PC-9 (cell line): ENCODE measurements around the gene MYO18B. TPM values are rescaled to one million over a fixed set of nuclear protein-coding genes. Genes with fewer than 3 reads are reported as not detected.

Experiments
- BruUV-seq: library from RNA; stranded (reverse); fragments of 400-500 nt; replicated peaks from 2 replicates; lab custom pipeline; 2021; lab: Mats Ljungman, UMichigan
- CTCF ChIA-PET: fragments of 300-600 bp; sonication (Branson Sonifier 250); formaldehyde crosslinking; loops from one replicate; lab custom pipeline; 2022; ENCODE audit warnings: antibody characterized with exemption; lab: Charles Lee
- POLR2A ChIA-PET: fragments of 300-600 bp; sonication (Branson Sonifier 250); formaldehyde crosslinking; loops from one replicate; lab custom pipeline; 2022; ENCODE audit warnings: antibody characterized with exemption; ENCODE audit not compliant: unreplicated experiment; lab: Charles Lee
- DNase-seq, 2 experiments: peaks; one replicate each; pipeline versions ENCODE4 v3.0.0 to v3.0.0-alpha.2; 2015 to 2022; ENCODE audit warnings: mixed read lengths in 1 of 2
- H2AFZ ChIP-seq: fragments of 200-600 bp; sonication (generic); 2 replicates; pipeline ENCODE4 v1.8.1; 2017; ENCODE audit warnings: antibody characterized with exemption
- H3F3A ChIP-seq: fragments of 200-600 bp; sonication (generic); 2 replicates; pipeline ENCODE4 v1.8.1; 2017; ENCODE audit warnings: antibody characterized with exemption, mild to moderate bottlenecking, low read depth; ENCODE audit not compliant: insufficient read depth
- H3K27ac ChIP-seq: fragments of 200-600 bp; sonication (generic); 2 replicates; pipeline ENCODE4 v1.6.1; 2016; ENCODE audit warnings: mixed run types
- H3K27me3 ChIP-seq: fragments of 200-600 bp; sonication (generic); 2 replicates; pipeline ENCODE4 v1.6.1; 2016; ENCODE audit warnings: low read depth, mixed run types; ENCODE audit not compliant: insufficient read depth
- H3K36me3 ChIP-seq: fragments of 200-600 bp; sonication (generic); 2 replicates; pipeline ENCODE4 v1.6.1; 2016; ENCODE audit warnings: low read depth, mixed run types
- H3K4me1 ChIP-seq: fragments of 200-600 bp; sonication (generic); replicated peaks from 2 replicates; pipeline ENCODE4 v1.6.1; 2016; ENCODE audit warnings: mixed run types; ENCODE audit not compliant: insufficient read depth
- H3K4me2 ChIP-seq: fragments of 200-600 bp; sonication (generic); 2 replicates; pipeline ENCODE4 v1.6.1; 2017; ENCODE audit warnings: mixed run types
- H3K4me3 ChIP-seq: fragments of 200-600 bp; sonication (generic); 2 replicates; pipeline ENCODE4 v1.6.1; 2016; ENCODE audit warnings: mixed run types
- H3K79me2 ChIP-seq: fragments of 200-600 bp; sonication (generic); 2 replicates; pipeline ENCODE4 v1.6.1; 2017; ENCODE audit warnings: low read depth, mixed run types
- H3K9me2 ChIP-seq: fragments of 200-600 bp; sonication (generic); 2 replicates; pipeline ENCODE4 v1.8.1; 2017; ENCODE audit warnings: mild to moderate bottlenecking; ENCODE audit not compliant: insufficient read depth
- H3K9me3 ChIP-seq: fragments of 200-600 bp; sonication (generic); 2 replicates; pipeline ENCODE4 v1.8.1; 2016; ENCODE audit warnings: low read depth; ENCODE audit not compliant: insufficient read depth
- H4K20me1 ChIP-seq: fragments of 200-600 bp; sonication (generic); 2 replicates; pipeline ENCODE4 v1.8.1; 2017; ENCODE audit not compliant: insufficient read depth
- EZH2 ChIP-seq: fragments of 200-600 bp; sonication (generic); IDR thresholded peaks from 2 replicates; pipeline ENCODE4 v1.8.0; 2017; ENCODE audit warnings: antibody characterized with exemption, low read depth
- intact Hi-C: fragments of 100-400 bp; cut with micrococcal nuclease; formaldehyde crosslinking; loops from one replicate; pipeline ENCODE4 v1.10.0; 2022; ENCODE audit not compliant: unreplicated experiment
- total RNA-seq: library from RNA; stranded (reverse); gene quantifications from 2 replicates; pipeline ENCODE4 v1.2.3, GENCODE V29; 2021
- TF ChIP-seq, protein P1 (sequence below): fragments of 200-600 bp; sonication (generic); conservative IDR thresholded peaks from 2 replicates; pipeline ENCODE4 v1.6.1; 2017; ENCODE audit warnings: mixed run types, antibody characterized with exemption, mild to moderate bottlenecking, moderate library complexity

MYO18B gene
- total RNA-seq, 1 experiment from 2014 or later: not detected

DNA sequence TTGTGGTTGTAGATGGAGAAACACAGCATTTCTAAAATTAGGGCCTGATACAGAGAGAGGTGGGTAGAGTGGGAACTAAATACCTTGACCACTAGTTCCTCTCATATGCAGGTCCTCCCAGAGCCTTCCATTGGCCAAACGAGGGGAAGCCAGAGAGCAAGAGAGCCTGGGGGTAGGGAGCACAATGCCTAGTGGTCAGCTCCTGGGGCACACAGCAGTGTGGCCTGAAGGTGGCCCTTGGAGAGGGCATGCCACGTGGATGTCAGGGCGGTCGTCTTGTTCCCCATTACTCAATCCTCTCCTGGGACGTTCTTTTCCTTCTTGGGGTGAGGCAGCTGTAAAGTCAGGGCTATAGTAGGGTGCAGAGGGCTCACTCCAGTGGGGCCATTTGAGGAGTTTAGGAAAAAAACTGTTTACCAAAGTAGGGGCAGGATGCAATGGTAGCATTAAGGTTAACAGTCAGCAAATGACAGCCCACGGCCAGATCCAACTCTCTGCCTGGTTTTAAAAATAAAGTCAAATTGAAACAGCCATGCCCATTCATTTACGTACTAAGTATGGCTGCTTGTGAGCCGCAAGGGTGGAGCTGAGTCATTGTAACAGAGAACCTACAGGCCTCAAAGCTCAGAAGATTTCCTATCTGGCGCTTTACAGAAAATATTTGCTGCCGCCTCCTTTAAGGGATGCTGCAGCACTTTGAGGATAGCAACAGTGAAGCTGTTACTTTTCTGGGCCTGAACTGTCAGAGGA is 7.6 kb downstream of the MYO18B start:
- H4K20me1 ChIP-seq: no peaks in the 10 kb centered on the region
- no peak for DNase-seq
- no peaks in the 10 kb centered on the region for H3K36me3 ChIP-seq
- no peaks in the 10 kb centered on the region for H3K27me3 ChIP-seq
- no peak overlapping the region for H3K4me3 ChIP-seq
- H3K4me2 ChIP-seq: no peak overlapping the region
- TF ChIP-seq, protein P1, sequence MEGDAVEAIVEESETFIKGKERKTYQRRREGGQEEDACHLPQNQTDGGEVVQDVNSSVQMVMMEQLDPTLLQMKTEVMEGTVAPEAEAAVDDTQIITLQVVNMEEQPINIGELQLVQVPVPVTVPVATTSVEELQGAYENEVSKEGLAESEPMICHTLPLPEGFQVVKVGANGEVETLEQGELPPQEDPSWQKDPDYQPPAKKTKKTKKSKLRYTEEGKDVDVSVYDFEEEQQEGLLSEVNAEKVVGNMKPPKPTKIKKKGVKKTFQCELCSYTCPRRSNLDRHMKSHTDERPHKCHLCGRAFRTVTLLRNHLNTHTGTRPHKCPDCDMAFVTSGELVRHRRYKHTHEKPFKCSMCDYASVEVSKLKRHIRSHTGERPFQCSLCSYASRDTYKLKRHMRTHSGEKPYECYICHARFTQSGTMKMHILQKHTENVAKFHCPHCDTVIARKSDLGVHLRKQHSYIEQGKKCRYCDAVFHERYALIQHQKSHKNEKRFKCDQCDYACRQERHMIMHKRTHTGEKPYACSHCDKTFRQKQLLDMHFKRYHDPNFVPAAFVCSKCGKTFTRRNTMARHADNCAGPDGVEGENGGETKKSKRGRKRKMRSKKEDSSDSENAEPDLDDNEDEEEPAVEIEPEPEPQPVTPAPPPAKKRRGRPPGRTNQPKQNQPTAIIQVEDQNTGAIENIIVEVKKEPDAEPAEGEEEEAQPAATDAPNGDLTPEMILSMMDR: no peak
- no peak for TF ChIP-seq EZH2
- no peaks in the 10 kb centered on the region for H3K9me3 ChIP-seq
- H3K9me2 ChIP-seq: no peaks in the 10 kb centered on the region
- H3F3A ChIP-seq: peaks cover 8% of the 10 kb centered on the region; the same call in 1 of the 2 replicates
- no peak overlapping the region for H3K27ac ChIP-seq
- BruUV-seq: no TSS peak
- H2AFZ ChIP-seq: no peak overlapping the region
- no peaks in the 10 kb centered on the region for H3K79me2 ChIP-seq
- H3K4me1 ChIP-seq: peaks cover 20% of the 10 kb centered on the region
- ChIA-PET CTCF (no interaction called here), POLR2A (no interaction called here)
- intact Hi-C loops: no loop called here

DNA sequence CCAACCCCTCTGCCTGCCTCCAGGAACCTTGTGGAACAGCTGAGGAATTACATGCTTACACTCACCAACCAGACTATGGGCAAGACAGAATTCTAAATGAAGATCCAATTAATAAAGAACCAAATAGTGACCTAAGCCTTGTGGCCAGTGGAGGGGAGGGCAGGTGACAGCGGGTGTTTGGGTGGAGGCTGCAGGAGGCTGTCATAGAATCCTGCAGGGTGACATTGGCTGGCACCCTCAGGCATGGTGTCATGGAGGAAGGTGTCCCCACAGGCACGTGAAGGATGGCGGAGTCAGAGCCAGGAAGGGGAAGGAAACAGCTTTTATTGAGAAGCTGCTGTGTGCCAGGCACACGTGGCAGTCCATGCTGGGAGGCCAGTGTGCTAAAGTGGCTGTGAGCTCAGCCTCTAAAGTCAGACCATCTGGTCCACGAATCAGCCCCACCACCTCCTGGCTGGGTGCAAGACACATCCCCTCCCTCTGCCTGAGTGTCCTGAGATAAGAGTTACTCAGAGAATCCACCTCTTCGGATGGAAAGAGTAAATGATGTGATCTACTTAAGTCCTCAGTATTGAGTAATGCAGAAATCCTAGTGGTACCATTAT is 8.7 kb downstream of the MYO18B start:
- no peaks in the 10 kb centered on the region for H3K9me2 ChIP-seq
- H3K27ac ChIP-seq: no peak overlapping the region
- ChIA-PET CTCF (no interaction called here), POLR2A (no interaction called here)
- H3K4me2 ChIP-seq: no peak overlapping the region
- H2AFZ ChIP-seq: no peak overlapping the region
- H3K4me3 ChIP-seq: no peak overlapping the region
- H3F3A ChIP-seq: peaks cover 5% of the 10 kb centered on the region; the same call in 1 of the 2 replicates
- TF ChIP-seq EZH2: no peak
- TF ChIP-seq, protein P1: no peak
- no peaks in the 10 kb centered on the region for H3K36me3 ChIP-seq
- H3K4me1 ChIP-seq: peaks cover 19% of the 10 kb centered on the region
- no peaks in the 10 kb centered on the region for H3K9me3 ChIP-seq
- H3K27me3 ChIP-seq: no peaks in the 10 kb centered on the region
- intact Hi-C loops: no loop called here
- H4K20me1 ChIP-seq: no peaks in the 10 kb centered on the region
- no peak for DNase-seq
- no TSS peak for BruUV-seq
- no peaks in the 10 kb centered on the region for H3K79me2 ChIP-seq

DNA sequence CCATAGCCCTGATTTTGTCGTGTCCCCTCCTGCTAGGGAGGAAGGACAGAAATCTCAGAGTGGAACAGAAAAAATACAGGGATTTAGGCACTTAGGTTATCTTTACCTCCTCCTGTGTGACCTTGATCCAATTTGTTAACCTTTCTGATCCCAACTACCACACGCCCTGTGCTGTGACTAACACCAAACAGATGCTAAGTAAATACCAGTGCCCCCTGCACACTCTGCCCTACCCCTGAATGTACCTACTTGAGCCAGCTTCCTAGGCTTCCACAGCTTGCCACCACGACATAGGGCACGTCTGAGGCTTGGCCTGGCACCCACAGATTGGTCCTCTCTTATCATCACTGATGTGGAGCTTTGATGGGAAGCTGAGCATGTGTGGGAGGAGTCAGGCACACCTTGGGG is 9.2 kb downstream of the MYO18B start:
- peak in 1 of 2 experiments; percentile 53 for DNase-seq
- no peaks in the 10 kb centered on the region for H3K79me2 ChIP-seq
- TF ChIP-seq, protein P1: no peak
- TF ChIP-seq EZH2: no peak
- POLR2A ChIA-PET: no interaction called here
- no peaks in the 10 kb centered on the region for H3K9me2 ChIP-seq
- no peak overlapping the region for H3K27ac ChIP-seq
- H2AFZ ChIP-seq: no peak overlapping the region
- H4K20me1 ChIP-seq: no peaks in the 10 kb centered on the region
- peaks cover 5% of the 10 kb centered on the region; the same call in 1 of the 2 replicates for H3F3A ChIP-seq
- no peaks in the 10 kb centered on the region for H3K27me3 ChIP-seq
- H3K4me3 ChIP-seq: no peak overlapping the region
- CTCF ChIA-PET: no interaction called here
- peaks cover 16% of the 10 kb centered on the region for H3K4me1 ChIP-seq
- no peaks in the 10 kb centered on the region for H3K9me3 ChIP-seq
- no peaks in the 10 kb centered on the region for H3K36me3 ChIP-seq
- intact Hi-C loops: no loop called here
- 0 out of 2 replicates have a peak overlapping the region, but pooled peaks have one; percentile 10 for H3K4me2 ChIP-seq
- no TSS peak for BruUV-seq
